PC-9 (cell line): ENCODE results near the gene MCM5. TPM values are rescaled to one million over a fixed set of nuclear protein-coding genes. Genes with fewer than 3 reads are reported as not detected.
"Not testable (repeated sequence)": the region's sequence is repeated elsewhere in the genome, so short reads cannot be mapped to it uniquely, and the experiment has no call there.

Experiments
- BruUV-seq: library from RNA; stranded (reverse); fragments of 400-500 nt; replicated peaks from 2 replicates; lab custom pipeline; 2021; lab: Mats Ljungman, UMichigan
- CTCF ChIA-PET: fragments of 300-600 bp; sonication (Branson Sonifier 250); formaldehyde crosslinking; loops from one replicate; lab custom pipeline; 2022; ENCODE audit warnings: antibody characterized with exemption; lab: Charles Lee
- POLR2A ChIA-PET: fragments of 300-600 bp; sonication (Branson Sonifier 250); formaldehyde crosslinking; loops from one replicate; lab custom pipeline; 2022; ENCODE audit warnings: antibody characterized with exemption; ENCODE audit not compliant: unreplicated experiment; lab: Charles Lee
- DNase-seq, 2 experiments: peaks; one replicate each; pipeline versions ENCODE4 v3.0.0 to v3.0.0-alpha.2; 2015 to 2022; ENCODE audit warnings: mixed read lengths in 1 of 2
- H2AFZ ChIP-seq: fragments of 200-600 bp; sonication (generic); 2 replicates; pipeline ENCODE4 v1.8.1; 2017; ENCODE audit warnings: antibody characterized with exemption
- H3F3A ChIP-seq: fragments of 200-600 bp; sonication (generic); 2 replicates; pipeline ENCODE4 v1.8.1; 2017; ENCODE audit warnings: antibody characterized with exemption, mild to moderate bottlenecking, low read depth; ENCODE audit not compliant: insufficient read depth
- H3K27ac ChIP-seq: fragments of 200-600 bp; sonication (generic); 2 replicates; pipeline ENCODE4 v1.6.1; 2016; ENCODE audit warnings: mixed run types
- H3K27me3 ChIP-seq: fragments of 200-600 bp; sonication (generic); 2 replicates; pipeline ENCODE4 v1.6.1; 2016; ENCODE audit warnings: low read depth, mixed run types; ENCODE audit not compliant: insufficient read depth
- H3K36me3 ChIP-seq: fragments of 200-600 bp; sonication (generic); 2 replicates; pipeline ENCODE4 v1.6.1; 2016; ENCODE audit warnings: low read depth, mixed run types
- H3K4me1 ChIP-seq: fragments of 200-600 bp; sonication (generic); replicated peaks from 2 replicates; pipeline ENCODE4 v1.6.1; 2016; ENCODE audit warnings: mixed run types; ENCODE audit not compliant: insufficient read depth
- H3K4me2 ChIP-seq: fragments of 200-600 bp; sonication (generic); 2 replicates; pipeline ENCODE4 v1.6.1; 2017; ENCODE audit warnings: mixed run types
- H3K4me3 ChIP-seq: fragments of 200-600 bp; sonication (generic); 2 replicates; pipeline ENCODE4 v1.6.1; 2016; ENCODE audit warnings: mixed run types
- H3K79me2 ChIP-seq: fragments of 200-600 bp; sonication (generic); 2 replicates; pipeline ENCODE4 v1.6.1; 2017; ENCODE audit warnings: low read depth, mixed run types
- H3K9me2 ChIP-seq: fragments of 200-600 bp; sonication (generic); 2 replicates; pipeline ENCODE4 v1.8.1; 2017; ENCODE audit warnings: mild to moderate bottlenecking; ENCODE audit not compliant: insufficient read depth
- H3K9me3 ChIP-seq: fragments of 200-600 bp; sonication (generic); 2 replicates; pipeline ENCODE4 v1.8.1; 2016; ENCODE audit warnings: low read depth; ENCODE audit not compliant: insufficient read depth
- H4K20me1 ChIP-seq: fragments of 200-600 bp; sonication (generic); 2 replicates; pipeline ENCODE4 v1.8.1; 2017; ENCODE audit not compliant: insufficient read depth
- EZH2 ChIP-seq: fragments of 200-600 bp; sonication (generic); IDR thresholded peaks from 2 replicates; pipeline ENCODE4 v1.8.0; 2017; ENCODE audit warnings: antibody characterized with exemption, low read depth
- intact Hi-C: fragments of 100-400 bp; cut with micrococcal nuclease; formaldehyde crosslinking; loops from one replicate; pipeline ENCODE4 v1.10.0; 2022; ENCODE audit not compliant: unreplicated experiment
- total RNA-seq: library from RNA; stranded (reverse); gene quantifications from 2 replicates; pipeline ENCODE4 v1.2.3, GENCODE V29; 2021
- TF ChIP-seq, protein P1 (sequence below): fragments of 200-600 bp; sonication (generic); conservative IDR thresholded peaks from 2 replicates; pipeline ENCODE4 v1.6.1; 2017; ENCODE audit warnings: mixed run types, antibody characterized with exemption, mild to moderate bottlenecking, moderate library complexity

The MCM5 gene
- total RNA-seq, 1 experiment from 2014 or later = 115 TPM

DNA sequence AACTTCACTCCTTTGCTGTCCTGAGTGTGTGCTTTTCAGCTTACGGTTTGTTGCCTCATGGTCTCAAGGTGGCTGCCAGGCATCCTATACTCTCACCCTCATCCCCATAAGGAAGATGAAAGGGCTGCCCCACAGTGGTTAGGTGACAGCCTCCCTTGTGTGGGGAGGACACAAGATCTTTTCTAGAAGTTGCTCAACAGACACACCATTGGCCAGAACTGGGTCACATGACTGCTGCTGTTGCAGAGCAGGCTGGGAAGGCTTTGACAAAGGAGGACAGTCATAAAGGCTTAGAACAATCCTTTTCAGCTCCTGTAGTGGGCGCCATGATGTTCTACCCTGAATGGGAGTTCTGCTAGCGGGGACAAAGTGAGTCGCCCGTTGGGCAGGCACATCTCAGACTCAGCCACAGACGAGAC, 71.0 kb downstream of the MCM5 start:
- Histone ChIP-seq H3K4me2 (no peak overlapping the region), H2AFZ (no peak overlapping the region), H4K20me1 (no peaks in the 10 kb centered on the region), H3K79me2 (no peaks in the 10 kb centered on the region), H3K27ac (no peak overlapping the region), H3K4me3 (no peak overlapping the region), H3F3A (peaks cover 19% of the 10 kb centered on the region; the same call in 1 of the 2 replicates), H3K9me2 (no peaks in the 10 kb centered on the region), H3K27me3 (no peaks in the 10 kb centered on the region), H3K36me3 (no peaks in the 10 kb centered on the region), H3K4me1 (0 out of 2 replicates have a peak, but pooled peaks cover 7% of the 10 kb centered on the region), H3K9me3 (no peaks in the 10 kb centered on the region)
- no peak for DNase-seq
- TF ChIP-seq, protein P1, sequence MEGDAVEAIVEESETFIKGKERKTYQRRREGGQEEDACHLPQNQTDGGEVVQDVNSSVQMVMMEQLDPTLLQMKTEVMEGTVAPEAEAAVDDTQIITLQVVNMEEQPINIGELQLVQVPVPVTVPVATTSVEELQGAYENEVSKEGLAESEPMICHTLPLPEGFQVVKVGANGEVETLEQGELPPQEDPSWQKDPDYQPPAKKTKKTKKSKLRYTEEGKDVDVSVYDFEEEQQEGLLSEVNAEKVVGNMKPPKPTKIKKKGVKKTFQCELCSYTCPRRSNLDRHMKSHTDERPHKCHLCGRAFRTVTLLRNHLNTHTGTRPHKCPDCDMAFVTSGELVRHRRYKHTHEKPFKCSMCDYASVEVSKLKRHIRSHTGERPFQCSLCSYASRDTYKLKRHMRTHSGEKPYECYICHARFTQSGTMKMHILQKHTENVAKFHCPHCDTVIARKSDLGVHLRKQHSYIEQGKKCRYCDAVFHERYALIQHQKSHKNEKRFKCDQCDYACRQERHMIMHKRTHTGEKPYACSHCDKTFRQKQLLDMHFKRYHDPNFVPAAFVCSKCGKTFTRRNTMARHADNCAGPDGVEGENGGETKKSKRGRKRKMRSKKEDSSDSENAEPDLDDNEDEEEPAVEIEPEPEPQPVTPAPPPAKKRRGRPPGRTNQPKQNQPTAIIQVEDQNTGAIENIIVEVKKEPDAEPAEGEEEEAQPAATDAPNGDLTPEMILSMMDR = no peak; the same call in 1 of the 2 replicates
- TF ChIP-seq EZH2 = no peak
- POLR2A ChIA-PET = interaction anchor here (0.6 kb wide), 1 partner anchor 89 kb away, joined by 6 read pairs; no protein-coding TSS in a partner anchor
- CTCF ChIA-PET = no interaction called here
- intact Hi-C loops = no loop called here
- BruUV-seq = no TSS peak

DNA sequence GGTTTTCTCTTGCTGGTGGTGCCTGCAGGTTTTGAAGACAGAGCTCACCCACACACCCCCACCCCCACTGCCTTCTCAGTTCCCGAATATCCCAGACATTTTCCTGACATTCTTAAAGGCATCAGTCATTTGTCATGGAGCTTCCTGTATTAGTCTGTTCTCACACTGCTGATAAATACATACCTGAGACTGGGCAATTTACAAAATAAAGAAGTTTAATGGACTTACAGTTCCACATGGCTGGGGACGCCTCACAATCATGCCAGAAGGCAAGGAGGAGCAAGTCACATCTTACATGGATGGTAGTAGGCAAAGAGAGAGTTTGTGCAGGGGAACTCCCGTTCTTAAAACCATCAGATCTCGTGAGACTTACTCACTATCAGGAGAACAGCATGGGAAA, 71.6 kb downstream of the MCM5 start:
- H3K9me3 ChIP-seq, H3K79me2 ChIP-seq, DNase-seq, BruUV-seq, H3K27ac ChIP-seq, H2AFZ ChIP-seq, H4K20me1 ChIP-seq, H3K9me2 ChIP-seq, CTCF ChIA-PET, H3K4me2 ChIP-seq, H3K4me3 ChIP-seq, H3K27me3 ChIP-seq, H3K36me3 ChIP-seq, intact Hi-C loops: not testable (repeated sequence)
- POLR2A ChIA-PET = interaction anchor here (0.7 kb wide), 1 partner anchor 1655 kb away, joined by 8 read pairs; no protein-coding TSS in a partner anchor
- peaks cover 25% of the 10 kb centered on the region; the same call in 1 of the 2 replicates for H3F3A ChIP-seq
- H3K4me1 ChIP-seq = peaks cover 13% of the 10 kb centered on the region

- Histone ChIP-seq H3K36me3 (no peaks in the 10 kb centered on the region), H3F3A (peaks cover 32% of the 10 kb centered on the region; the same call in 1 of the 2 replicates), H3K4me3 (no peak overlapping the region), H3K27me3 (no peaks in the 10 kb centered on the region), H3K9me3 (no peaks in the 10 kb centered on the region), H4K20me1 (no peaks in the 10 kb centered on the region), H3K27ac (no peak overlapping the region), H2AFZ (no peak overlapping the region), H3K4me1 (peaks cover 23% of the 10 kb centered on the region), H3K79me2 (no peaks in the 10 kb centered on the region), H3K9me2 (no peaks in the 10 kb centered on the region), H3K4me2 (no peak overlapping the region)
- ChIA-PET POLR2A (no interaction called here), CTCF (interaction anchor here (0.7 kb wide), 1 partner anchor 111 kb away, joined by 7 read pairs; no protein-coding TSS in a partner anchor)
- no peak for DNase-seq
- BruUV-seq = no TSS peak
- TF ChIP-seq, protein P1 = no peak
- no peak for TF ChIP-seq EZH2
- intact Hi-C loops = no loop called here
These were observed 72.5 kb downstream of the MCM5 start for GRCh38 chr22:35472488-35472887.

DNA sequence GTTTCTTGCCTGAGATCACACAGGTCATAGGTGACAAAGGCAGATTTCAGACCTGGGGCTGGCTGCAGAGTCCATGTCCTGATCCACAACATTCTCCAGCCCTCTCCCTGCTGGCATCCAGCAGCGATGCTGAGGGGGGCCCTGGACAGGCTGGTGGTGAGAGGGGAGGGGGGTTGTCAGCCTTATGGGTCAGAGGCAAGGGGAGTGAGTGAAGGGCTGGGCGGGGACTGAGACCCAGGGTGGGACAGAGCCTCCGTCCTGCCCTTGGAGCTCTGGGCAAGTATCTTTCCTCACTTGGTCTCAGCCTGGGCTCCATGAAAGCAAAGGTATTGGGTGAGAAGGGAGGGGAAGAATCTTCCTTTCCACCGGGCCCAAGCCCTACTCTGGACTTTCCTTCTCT, 74.0 kb downstream of the MCM5 start:
- Histone ChIP-seq H3F3A (peaks cover 25% of the 10 kb centered on the region; the same call in 1 of the 2 replicates), H3K27ac (no peak overlapping the region), H3K4me2 (no peak overlapping the region), H3K79me2 (no peaks in the 10 kb centered on the region), H3K9me3 (no peaks in the 10 kb centered on the region), H2AFZ (no peak overlapping the region), H3K4me3 (no peak overlapping the region), H3K4me1 (peaks cover 30% of the 10 kb centered on the region), H3K36me3 (no peaks in the 10 kb centered on the region), H3K9me2 (no peaks in the 10 kb centered on the region), H3K27me3 (no peaks in the 10 kb centered on the region), H4K20me1 (no peaks in the 10 kb centered on the region)
- DNase-seq = no peak
- no peak for TF ChIP-seq EZH2
- TF ChIP-seq, protein P1 = no peak
- intact Hi-C loops = no loop called here
- POLR2A ChIA-PET = no interaction called here
- no TSS peak for BruUV-seq
- CTCF ChIA-PET = no interaction called here
